GM12892 (cell line): ENCODE measurements around the gene FGGY.

Source experiments
- DNase-seq: peaks from one replicate; pipeline ENCODE4 v3.0.0; 2011; ENCODE audit not compliant: insufficient read length
- FAIRE-seq: peaks from 2 replicates; lab custom pipeline; 2011; peaks lifted over from hg19 to GRCh38; lab: Jason Lieb, UNC
- POLR2A ChIP-seq: IDR thresholded peaks from 2 replicates; pipeline ENCODE4 v1.6.1; 2011; ENCODE audit warnings: low read depth, low read length, control low read depth
- POLR2AphosphoS5 ChIP-seq: IDR thresholded peaks from 2 replicates; pipeline ENCODE4 v1.6.1; 2011; ENCODE audit warnings: low read depth, low read length, control low read depth
- TAF1 ChIP-seq: IDR thresholded peaks from 2 replicates; pipeline ENCODE4 v1.6.1; 2011; ENCODE audit warnings: low read depth, mild to moderate bottlenecking, control low read depth, low read length, borderline replicate concordance

Gene FGGY

DNA sequence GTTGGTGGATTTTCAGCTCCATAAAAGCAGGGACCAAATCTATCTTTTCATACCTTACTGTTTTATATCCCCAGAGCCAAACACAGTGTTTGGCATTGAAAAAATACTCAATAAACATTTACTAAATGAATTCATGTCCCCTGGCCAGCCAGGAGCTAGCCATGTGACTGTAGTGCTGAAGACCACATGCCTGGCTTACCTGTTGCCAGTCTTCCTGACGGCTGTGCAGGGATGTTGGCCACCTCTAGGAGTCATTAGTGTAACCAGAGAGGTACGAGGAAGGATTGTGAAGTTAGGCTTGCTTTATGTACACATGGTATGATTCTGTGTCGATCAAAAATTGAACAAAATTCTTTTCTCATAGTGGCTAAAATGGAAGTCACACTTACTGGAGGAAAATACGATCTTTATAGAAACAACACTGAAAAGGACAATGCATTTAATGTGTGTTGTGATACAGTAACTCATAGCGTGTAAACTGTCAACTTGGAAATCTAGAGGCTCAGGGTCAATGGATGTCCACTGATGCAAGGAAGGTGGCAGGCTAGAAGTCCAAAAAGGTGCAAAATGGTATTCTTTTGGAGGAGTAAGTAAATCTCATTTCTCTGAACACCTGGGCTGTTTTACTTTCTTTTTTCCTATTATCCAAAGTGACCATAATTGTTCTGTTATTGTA, 60.9 kb downstream of the FGGY start:
- no peak for TF ChIP-seq POLR2AphosphoS5
- TF ChIP-seq POLR2A: no peak
- TF ChIP-seq TAF1: no peak
- DNase-seq (no peak), FAIRE-seq (no peak)

DNA sequence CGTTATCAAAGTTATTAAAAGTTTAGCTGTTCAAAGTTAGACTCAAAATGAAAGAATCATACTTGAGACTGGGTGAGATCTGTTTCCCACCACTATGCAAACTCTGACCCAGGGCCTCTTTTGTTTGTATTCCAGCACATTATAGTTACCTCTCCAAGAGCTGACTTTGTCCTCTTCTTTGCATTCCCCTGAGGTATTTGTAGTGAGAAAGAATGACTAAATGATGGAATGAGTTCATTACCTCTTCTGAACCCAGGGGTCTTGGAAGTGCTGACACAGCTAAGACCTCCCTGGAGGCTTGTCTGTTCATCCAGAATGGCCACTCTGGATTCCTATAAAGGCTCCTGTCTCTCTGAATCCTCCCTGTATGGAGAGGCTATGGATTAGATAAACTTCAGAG, 62.4 kb downstream of the FGGY start:
- TF ChIP-seq POLR2AphosphoS5 (no peak), TAF1 (no peak), POLR2A (no peak)
- DNase-seq (no peak), FAIRE-seq (peak; percentile 54)

DNA sequence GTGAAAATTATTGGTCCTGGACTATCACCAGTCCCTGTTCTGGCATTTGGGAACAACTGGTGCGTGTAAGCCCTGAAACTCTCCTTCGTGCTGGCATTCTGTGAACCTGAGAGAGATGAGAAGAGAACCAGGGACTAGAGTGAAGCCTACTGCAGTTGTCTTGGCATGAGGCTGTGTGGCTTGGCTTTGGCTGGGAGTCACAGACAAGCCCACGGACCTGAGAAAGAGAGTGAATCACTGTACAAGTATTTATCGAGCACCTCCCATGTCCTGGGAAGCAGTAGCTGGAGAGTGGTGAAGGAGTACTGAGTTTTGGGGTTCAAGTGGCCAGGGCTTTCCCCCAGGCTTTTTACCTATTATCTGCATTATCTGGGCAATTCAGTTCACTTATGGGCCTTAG, 63.3 kb downstream of the FGGY start:
- TF ChIP-seq POLR2A (no peak), TAF1 (no peak), POLR2AphosphoS5 (no peak)
- DNase-seq: no peak
- no peak for FAIRE-seq

- no peak for DNase-seq
- FAIRE-seq: no peak
- no peak for TF ChIP-seq TAF1
- TF ChIP-seq POLR2A: no peak
- no peak for TF ChIP-seq POLR2AphosphoS5
Measured at GRCh38 chr1:59360729-59361128, 63.8 kb downstream of the FGGY start.

- FAIRE-seq: no peak
- no peak for DNase-seq
- TF ChIP-seq POLR2AphosphoS5: no peak
- no peak for TF ChIP-seq TAF1
- no peak for TF ChIP-seq POLR2A
Measured at GRCh38 chr1:59361766-59362165, 64.9 kb downstream of the FGGY start.

GRCh38 chr1:59364037-59364436, 67.1 kb downstream of the FGGY start:
- FAIRE-seq (no peak), DNase-seq (no peak)
- no peak for TF ChIP-seq POLR2AphosphoS5
- no peak for TF ChIP-seq TAF1

DNA sequence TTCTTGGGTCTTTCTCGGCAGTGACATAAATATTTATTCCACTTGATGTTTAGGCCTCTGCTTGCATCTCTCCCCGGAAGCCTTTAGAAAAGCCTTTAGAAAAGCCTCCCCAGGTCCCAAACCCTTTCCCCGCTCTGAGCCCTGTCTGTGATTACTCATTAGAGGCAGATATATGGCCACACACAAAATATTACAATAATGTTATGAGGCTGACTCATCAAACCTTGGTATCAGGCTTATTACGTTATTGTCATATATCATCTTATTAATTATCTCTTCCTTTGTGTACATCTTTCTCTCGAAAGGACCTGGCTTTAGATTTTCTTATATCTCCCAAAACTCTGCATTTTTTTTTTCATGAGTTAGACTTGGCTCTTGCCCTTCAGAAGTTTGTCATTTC, 69.5 kb downstream of the FGGY start:
- TF ChIP-seq POLR2AphosphoS5 (no peak), TAF1 (no peak), POLR2A (no peak)
- no peak for FAIRE-seq
- DNase-seq: no peak

DNA sequence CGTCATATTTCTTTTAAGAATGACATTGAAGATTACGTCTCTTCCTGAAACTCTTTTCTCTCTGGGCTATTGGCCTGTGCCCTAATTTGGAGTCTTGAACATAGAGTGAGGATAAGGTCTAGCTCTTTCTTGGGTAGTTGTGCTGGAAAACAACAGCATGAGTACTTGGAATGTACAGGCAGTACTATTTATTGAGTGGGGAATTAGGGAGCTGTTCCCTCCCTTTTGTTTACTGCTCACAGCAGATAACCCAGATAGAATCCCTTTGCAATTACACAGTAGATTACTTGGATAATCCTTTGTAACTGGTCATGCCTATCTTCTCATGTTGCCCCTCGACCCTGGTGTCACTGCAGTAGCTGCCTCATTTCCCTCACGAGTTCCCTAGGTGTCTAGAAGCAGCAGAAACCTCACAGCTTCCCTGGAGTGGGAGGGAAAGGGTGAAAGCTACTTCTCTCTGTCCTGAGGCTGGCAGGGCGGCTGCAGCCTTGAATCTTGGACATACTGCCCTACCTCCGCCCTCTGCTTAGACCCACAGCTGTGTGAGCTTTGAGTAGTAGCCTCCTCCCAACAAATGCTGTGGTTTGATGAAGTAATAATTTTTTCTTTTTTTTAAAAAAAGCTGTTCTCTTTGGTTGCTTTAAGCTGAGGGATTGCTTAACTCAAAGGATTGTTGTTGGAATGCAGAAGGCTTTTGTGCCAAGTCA, 70.6 kb downstream of the FGGY start:
- DNase-seq (no peak), FAIRE-seq (no peak)
- TF ChIP-seq POLR2A: no peak
- TF ChIP-seq TAF1: no peak
- TF ChIP-seq POLR2AphosphoS5: no peak

DNA sequence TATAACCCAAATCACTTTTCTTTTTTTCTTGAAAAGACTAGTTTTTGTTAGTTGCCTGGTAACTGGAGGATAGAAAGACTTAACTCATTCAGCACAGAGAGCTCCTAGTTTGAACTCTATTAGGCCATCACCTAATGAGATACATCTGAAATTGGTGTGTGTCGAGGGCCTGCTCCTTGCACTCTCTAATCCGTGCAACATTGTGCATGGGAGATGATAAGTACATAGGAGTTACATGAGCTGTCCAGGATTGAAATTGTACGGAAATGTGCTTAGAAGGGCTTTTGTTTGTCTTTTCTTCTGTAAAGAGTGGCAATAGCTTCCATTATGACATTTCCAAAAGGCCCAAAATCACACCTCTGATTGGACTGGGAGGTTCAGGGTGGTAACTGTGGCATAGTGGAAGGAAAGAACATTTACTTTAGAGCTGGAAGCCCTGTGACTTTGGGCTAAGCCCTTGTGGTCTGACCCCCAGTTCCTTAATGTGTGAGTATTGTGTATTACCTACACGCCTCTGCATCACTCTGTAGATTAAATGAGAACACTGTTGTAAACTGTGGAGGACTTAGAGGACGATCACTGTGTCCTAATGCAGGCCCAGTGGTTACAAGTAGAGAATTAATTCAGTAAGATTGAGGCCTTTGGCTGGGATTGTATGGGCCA, 71.2 kb downstream of the FGGY start:
- TF ChIP-seq POLR2A: no peak
- no peak for TF ChIP-seq TAF1
- no peak for DNase-seq
- no peak for FAIRE-seq

GRCh38 chr1:59375321-59376220, 78.7 kb downstream of the FGGY start:
- TF ChIP-seq TAF1: no peak
- TF ChIP-seq POLR2A: no peak
- no peak for TF ChIP-seq POLR2AphosphoS5
- DNase-seq: no peak
- no peak for FAIRE-seq

DNA sequence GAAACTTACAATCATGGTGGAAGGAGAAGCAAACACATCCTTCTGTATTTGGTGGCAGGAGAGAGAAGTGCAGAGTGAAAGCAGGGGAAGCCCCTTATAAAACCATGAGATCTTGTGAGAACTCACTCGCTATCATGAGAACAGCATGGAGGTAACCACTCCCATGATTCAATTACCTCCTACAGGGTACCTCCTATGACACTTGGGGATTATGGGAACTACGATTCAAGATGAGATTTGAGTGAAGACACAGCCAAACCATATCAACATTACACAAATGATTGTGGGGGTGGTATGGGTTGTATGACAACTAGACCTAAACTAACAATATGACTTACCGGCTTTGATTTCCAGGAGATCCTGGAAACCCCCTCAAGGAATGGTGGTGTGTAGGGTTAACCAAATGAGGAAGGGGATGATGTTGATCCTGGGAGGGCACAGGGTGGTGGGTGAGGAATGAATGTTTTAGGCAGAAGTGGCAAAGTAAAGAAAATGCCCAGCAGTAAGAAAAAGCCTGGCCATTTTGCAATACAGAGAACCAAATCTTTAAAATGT, 80.5 kb downstream of the FGGY start:
- FAIRE-seq (no peak), DNase-seq (no peak)
- TF ChIP-seq POLR2A (no peak), TAF1 (no peak), POLR2AphosphoS5 (no peak)

DNA sequence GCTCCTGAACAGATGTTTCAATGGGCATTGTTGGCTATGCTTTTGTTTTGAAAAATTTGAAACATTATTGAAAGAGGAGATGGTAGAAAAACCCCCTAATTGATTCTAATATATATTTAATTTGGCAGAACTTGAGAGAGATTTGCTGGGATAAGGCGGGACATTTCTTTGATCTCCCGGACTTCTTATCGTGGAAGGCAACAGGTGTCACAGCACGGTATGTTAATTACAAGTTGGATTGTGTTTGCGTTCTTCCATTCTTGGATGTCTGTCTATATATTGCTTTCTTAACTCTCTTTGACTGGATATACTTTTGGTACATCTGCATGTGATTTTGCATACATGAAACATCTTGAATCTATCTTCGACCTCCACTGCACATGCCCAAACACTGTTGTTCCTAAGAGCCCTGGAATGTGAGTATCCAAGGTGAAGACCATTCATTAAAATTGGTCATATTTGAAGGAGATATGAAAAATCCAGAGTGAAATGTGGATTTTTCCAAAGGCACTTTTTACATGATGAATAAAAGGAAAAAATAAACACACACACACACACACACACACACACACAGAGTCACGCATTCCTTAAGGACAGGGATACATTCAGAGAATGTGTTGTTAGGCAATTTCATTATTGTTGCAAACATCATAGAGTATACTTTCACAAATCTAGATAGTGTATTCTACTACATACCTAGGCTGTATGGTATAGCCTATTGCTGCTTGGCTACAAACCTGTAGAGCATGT, 81.9 kb downstream of the FGGY start:
- DNase-seq (no peak), FAIRE-seq (no peak)
- no peak for TF ChIP-seq POLR2AphosphoS5
- TF ChIP-seq POLR2A: no peak
